Sigmoid colon (tissue), 4 donors: ENCODE data around the gene RSPH6A.

ENCODE experiments used
- CTCF ChIP-seq, 4 experiments: fragments of 450-650 bp in 3 of 4; fragments of 200-600 bp in 1 of 4; IDR thresholded peaks; one replicate each; pipeline ENCODE4 v1.5.1; 2016 to 2019; ENCODE audit warnings: antibody characterized with exemption in 4 of 4, mild to moderate bottlenecking in 3 of 4, moderate library complexity in 2 of 4
- EP300 ChIP-seq, 4 donors: sonication (generic); formaldehyde crosslinking; IDR thresholded peaks; one replicate each; pipeline ENCODE4 v1.6.1; 2017; ENCODE audit warnings: antibody characterized with exemption in 4 of 4
- POLR2A ChIP-seq, 2 donors: fragments of 450-650 bp; IDR thresholded peaks; one replicate each; pipeline ENCODE4 v1.6.1; 2016; ENCODE audit warnings: antibody characterized with exemption in 2 of 2, mild to moderate bottlenecking in 2 of 2, moderate library complexity in 2 of 2
- POLR2AphosphoS5 ChIP-seq, 4 donors: sonication (generic); formaldehyde crosslinking; IDR thresholded peaks; one replicate each; pipeline ENCODE4 v1.6.1; 2017; ENCODE audit warnings: antibody characterized with exemption in 4 of 4

- TF ChIP-seq CTCF (IDR thresholded peaks at IDR 0.05) = no peak
- no peak for TF ChIP-seq POLR2A (IDR thresholded peaks at IDR 0.05)
- no peak for TF ChIP-seq POLR2AphosphoS5 (IDR thresholded peaks at IDR 0.05)
- no peak for TF ChIP-seq EP300 (IDR thresholded peaks at IDR 0.05)
These were observed 47.1 kb upstream of the RSPH6A start for GRCh38 chr19:45862271-45862563.
